ENCODE results near the gene SFSWAP. TPM values are rescaled to one million over a fixed set of nuclear protein-coding genes. Genes with fewer than 3 reads are reported as not detected.

Gene SFSWAP
- total RNA-seq, 2 donors from 2014 or later: 31.6 to 45.8 TPM

GRCh38 chr12:131682510-131682895 lies 28.4 kb upstream of the SFSWAP start:
- Histone ChIP-seq H3K4me3 (no peak overlapping the region), H3K9me3 (no peaks in the 10 kb centered on the region), H3K27ac (no peak overlapping the region), H3K36me3 (replicated peaks in 1 of 2; ENCODE audit: insufficient read depth in 1 of 2, low read depth in 2 of 2) (no peaks in the 10 kb centered on the region), H3K4me1 (no peaks in the 10 kb centered on the region), H3K27me3 (no peaks in the 10 kb centered on the region)
- DNase-seq: no peak
- WGBS, 2 donors: 28 to 44% methylated on average over 9 to 10 of the region's 10 CpGs
- ATAC-seq: no peak
- intact Hi-C loops (cut with DNase I): no loop called here
- TF ChIP-seq CTCF (IDR thresholded peaks at IDR 0.05): no peak
- no peak for TF ChIP-seq POLR2A (IDR thresholded peaks at IDR 0.05)

GRCh38 chr12:131683266-131684014 lies 27.4 kb upstream of the SFSWAP start:
- Histone ChIP-seq H3K9me3 (no peaks in the 10 kb centered on the region), H3K4me1 (no peaks in the 10 kb centered on the region), H3K27me3 (no peaks in the 10 kb centered on the region), H3K4me3 (no peak overlapping the region), H3K36me3 (replicated peaks in 1 of 2; ENCODE audit: insufficient read depth in 1 of 2, low read depth in 2 of 2) (no peaks in the 10 kb centered on the region), H3K27ac (no peak overlapping the region)
- no peak for ATAC-seq
- intact Hi-C loops (cut with DNase I): no loop called here
- no peak for DNase-seq
- TF ChIP-seq POLR2A (IDR thresholded peaks at IDR 0.05) (no peak), CTCF (IDR thresholded peaks at IDR 0.05) (no peak)
- 59 to 66% methylated on average over 12 to 17 of the region's 17 CpGs for WGBS, 2 donors

GRCh38 chr12:131684015-131684725 lies 26.7 kb upstream of the SFSWAP start:
- H3K27me3 ChIP-seq: no peaks in the 10 kb centered on the region
- no peaks in the 10 kb centered on the region for H3K4me1 ChIP-seq
- H3K9me3 ChIP-seq: no peaks in the 10 kb centered on the region
- 58 to 84% methylated on average over 6 to 26 of the region's 26 CpGs for WGBS, 2 donors
- no peak for DNase-seq
- no peaks in the 10 kb centered on the region for H3K36me3 ChIP-seq (replicated peaks in 1 of 2; ENCODE audit: insufficient read depth in 1 of 2, low read depth in 2 of 2)
- intact Hi-C loops (cut with DNase I): no loop called here
- H3K4me3 ChIP-seq: no peak overlapping the region
- H3K27ac ChIP-seq: no peak overlapping the region
- no peak for ATAC-seq
- no peak for TF ChIP-seq POLR2A (IDR thresholded peaks at IDR 0.05)
- TF ChIP-seq CTCF (IDR thresholded peaks at IDR 0.05): no peak

GRCh38 chr12:131687346-131688125 lies 23.4 kb upstream of the SFSWAP start:
- intact Hi-C loops (cut with DNase I): no loop called here
- Histone ChIP-seq H3K27me3 (no peaks in the 10 kb centered on the region), H3K36me3 (replicated peaks in 1 of 2; ENCODE audit: insufficient read depth in 1 of 2, low read depth in 2 of 2) (no peaks in the 10 kb centered on the region), H3K9me3 (no peaks in the 10 kb centered on the region), H3K27ac (no peak overlapping the region), H3K4me1 (no peaks in the 10 kb centered on the region), H3K4me3 (no peak overlapping the region)
- 63 to 70% methylated on average over 13 of the region's 15 CpGs for WGBS, 2 donors
- TF ChIP-seq POLR2A (IDR thresholded peaks at IDR 0.05) (no peak), CTCF (IDR thresholded peaks at IDR 0.05) (no peak)
- no peak for ATAC-seq
- DNase-seq: no peak
